Heart left ventricle (tissue), 13 donors: ENCODE results near the gene SCRG1.

Source experiments
- POLR2A ChIP-seq, 2 donors: fragments of 450-650 bp; IDR thresholded peaks; one replicate each; pipeline ENCODE4 v1.6.1; 2017; ENCODE audit warnings: antibody characterized with exemption in 2 of 2, mild to moderate bottlenecking in 2 of 2, moderate library complexity in 2 of 2
- TF ChIP-seq, protein P1 (sequence below), 12 donors: fragments of 200-600 bp; sonication (generic) in 4 of 12; IDR thresholded peaks; one replicate each; pipeline versions ENCODE4 v1.5.0 to v1.8.0; 2018 to 2022; ENCODE audit warnings: antibody characterized with exemption in 12 of 12, mild to moderate bottlenecking in 5 of 12
- donor health status: ischemic (EF 13 %, LVEDD 7.1; RV severe dilation, severe dysfunction).
- donor health status: DM: no; HTN: yes; CAD: no.
- donor health status: DM: no; HTN: no; CAD: no.
- donor health status: ischemic (EF 25% LVEDD 6.9; RV normal size, moderate dysfunction).
- donor health status: ischemic (EF 25% LVEDD 5.7; RV mildly dilated, moderate dysfunction).
- donor health status: ischemic (EF 35%, LVEDD 5.7; RV mildly dilated, moderate dysfunction).
- donor health status: nonischemic (EF 11% LVEDD 7.7; RV severe dilation, severe dysfunction).
- donor health status: DM: yes; HTN: yes; CAD: no.
- donor health status: PGD.
- donor health status: ischemic (EF 29% LVEDD 5.4; RV normal size, mild dysfunction).
- donor health status: nonischemic (EF 23%, LVEDD 6.1; RV moderate dilation, normal function).

DNA sequence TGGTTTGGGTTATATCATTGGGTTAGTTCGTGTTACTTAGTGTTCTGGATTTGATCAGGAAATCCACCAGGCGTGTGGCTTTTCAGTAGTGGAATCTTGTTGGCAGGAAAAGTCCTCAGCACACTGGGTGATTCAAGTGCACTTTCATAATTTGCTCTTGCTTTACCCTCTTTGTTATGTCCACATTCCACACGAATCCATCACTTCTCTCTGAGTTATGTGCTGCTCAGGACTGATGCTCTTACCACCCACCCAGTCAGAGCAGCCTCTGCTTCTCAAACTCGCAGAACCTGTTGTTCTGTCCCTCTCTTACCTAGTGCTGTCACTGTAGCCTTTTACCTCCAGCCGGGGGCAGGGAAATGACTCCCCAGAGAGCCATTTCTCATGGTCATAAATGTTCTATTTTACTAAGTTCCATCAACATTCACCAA lies 37.2 kb upstream of the SCRG1 start:
- TF ChIP-seq, protein P1, sequence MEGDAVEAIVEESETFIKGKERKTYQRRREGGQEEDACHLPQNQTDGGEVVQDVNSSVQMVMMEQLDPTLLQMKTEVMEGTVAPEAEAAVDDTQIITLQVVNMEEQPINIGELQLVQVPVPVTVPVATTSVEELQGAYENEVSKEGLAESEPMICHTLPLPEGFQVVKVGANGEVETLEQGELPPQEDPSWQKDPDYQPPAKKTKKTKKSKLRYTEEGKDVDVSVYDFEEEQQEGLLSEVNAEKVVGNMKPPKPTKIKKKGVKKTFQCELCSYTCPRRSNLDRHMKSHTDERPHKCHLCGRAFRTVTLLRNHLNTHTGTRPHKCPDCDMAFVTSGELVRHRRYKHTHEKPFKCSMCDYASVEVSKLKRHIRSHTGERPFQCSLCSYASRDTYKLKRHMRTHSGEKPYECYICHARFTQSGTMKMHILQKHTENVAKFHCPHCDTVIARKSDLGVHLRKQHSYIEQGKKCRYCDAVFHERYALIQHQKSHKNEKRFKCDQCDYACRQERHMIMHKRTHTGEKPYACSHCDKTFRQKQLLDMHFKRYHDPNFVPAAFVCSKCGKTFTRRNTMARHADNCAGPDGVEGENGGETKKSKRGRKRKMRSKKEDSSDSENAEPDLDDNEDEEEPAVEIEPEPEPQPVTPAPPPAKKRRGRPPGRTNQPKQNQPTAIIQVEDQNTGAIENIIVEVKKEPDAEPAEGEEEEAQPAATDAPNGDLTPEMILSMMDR (IDR thresholded peaks at IDR 0.05) = no peak
- TF ChIP-seq POLR2A (IDR thresholded peaks at IDR 0.05) = no peak
